Tibial artery (tissue), 4 donors: ENCODE measurements around the gene CELSR2.

Source experiments
- DNase-seq, 2 donors: peaks; one replicate each; pipeline ENCODE4 v3.0.0-alpha.2; 2019
- H3K27ac ChIP-seq, 2 donors: fragments of 200-600 bp; sonication (generic) in 1 of 2; 1 replicate in 1 of 2; 2 replicates in 1 of 2; pipeline ENCODE4 v1.5.1; 2018 to 2019; ENCODE audit warnings: mild to moderate bottlenecking in 1 of 2
- H3K27me3 ChIP-seq, 2 donors: fragments of 200-600 bp; sonication (generic) in 1 of 2; one replicate each; pipeline versions ENCODE4 v1.5.1 to v1.6.0; 2016 to 2019
- H3K36me3 ChIP-seq, 3 donors: fragments of 200-600 bp; sonication (generic) in 2 of 3; one replicate each; pipeline ENCODE4 v1.5.1; 2016 to 2019; ENCODE audit warnings: mild to moderate bottlenecking in 2 of 3
- H3K4me1 ChIP-seq, 4 donors: fragments of 200-600 bp; sonication (generic) in 2 of 4; 1 replicate in 3 of 4; 2 replicates in 1 of 4; pipeline ENCODE4 v1.5.1; 2016 to 2019
- H3K4me3 ChIP-seq, 2 donors: fragments of 200-600 bp; sonication (generic) in 1 of 2; 1 replicate in 1 of 2; 2 replicates in 1 of 2; pipeline ENCODE4 v1.5.1; 2018 to 2019; ENCODE audit warnings: mild to moderate bottlenecking in 2 of 2
- H3K9me3 ChIP-seq, 3 donors: fragments of 200-600 bp; sonication (generic) in 1 of 3; one replicate each; pipeline ENCODE4 v1.5.1; 2016 to 2019
- intact Hi-C: fragments of 100-400 bp; cut with DNase I; formaldehyde crosslinking; loops from one replicate; pipeline ENCODE4 v1.15.0; 2023; ENCODE audit warnings: low total_unique reads
- TF ChIP-seq, protein P1 (sequence below), 2 experiments: fragments of 200-600 bp in 1 of 2; fragments of 450-650 bp in 1 of 2; IDR thresholded peaks; one replicate each; pipeline ENCODE4 v1.5.1; 2017 to 2019; ENCODE audit warnings: antibody characterized with exemption in 2 of 2, mild to moderate bottlenecking in 1 of 2, moderate library complexity in 1 of 2

Gene CELSR2

DNA sequence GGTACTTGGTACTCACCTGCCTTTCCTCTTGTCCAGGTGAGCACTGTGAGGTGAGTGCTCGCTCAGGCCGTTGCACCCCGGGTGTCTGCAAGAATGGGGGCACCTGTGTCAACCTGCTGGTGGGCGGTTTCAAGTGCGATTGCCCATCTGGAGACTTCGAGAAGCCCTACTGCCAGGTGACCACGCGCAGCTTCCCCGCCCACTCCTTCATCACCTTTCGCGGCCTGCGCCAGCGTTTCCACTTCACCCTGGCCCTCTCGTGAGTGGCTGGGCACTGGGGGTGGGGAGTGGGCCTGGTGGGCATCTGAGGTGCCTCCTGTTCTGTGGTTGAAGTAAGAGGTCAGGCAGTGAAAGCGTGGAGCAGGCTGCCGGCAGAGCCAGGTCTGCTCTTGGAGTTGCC is 11.7 kb downstream of the CELSR2 start:
- Histone ChIP-seq H3K4me3 (no peak overlapping the region), H3K36me3 (peaks cover 0 to 40% (median 9%) of the 10 kb centered on the region in 3 donors), H3K27ac (no peak overlapping the region), H3K9me3 (no peaks in the 10 kb centered on the region), H3K27me3 (no peaks in the 10 kb centered on the region), H3K4me1 (peaks cover 0 to 15% (median 3%) of the 10 kb centered on the region in 4 donors)
- TF ChIP-seq, protein P1, sequence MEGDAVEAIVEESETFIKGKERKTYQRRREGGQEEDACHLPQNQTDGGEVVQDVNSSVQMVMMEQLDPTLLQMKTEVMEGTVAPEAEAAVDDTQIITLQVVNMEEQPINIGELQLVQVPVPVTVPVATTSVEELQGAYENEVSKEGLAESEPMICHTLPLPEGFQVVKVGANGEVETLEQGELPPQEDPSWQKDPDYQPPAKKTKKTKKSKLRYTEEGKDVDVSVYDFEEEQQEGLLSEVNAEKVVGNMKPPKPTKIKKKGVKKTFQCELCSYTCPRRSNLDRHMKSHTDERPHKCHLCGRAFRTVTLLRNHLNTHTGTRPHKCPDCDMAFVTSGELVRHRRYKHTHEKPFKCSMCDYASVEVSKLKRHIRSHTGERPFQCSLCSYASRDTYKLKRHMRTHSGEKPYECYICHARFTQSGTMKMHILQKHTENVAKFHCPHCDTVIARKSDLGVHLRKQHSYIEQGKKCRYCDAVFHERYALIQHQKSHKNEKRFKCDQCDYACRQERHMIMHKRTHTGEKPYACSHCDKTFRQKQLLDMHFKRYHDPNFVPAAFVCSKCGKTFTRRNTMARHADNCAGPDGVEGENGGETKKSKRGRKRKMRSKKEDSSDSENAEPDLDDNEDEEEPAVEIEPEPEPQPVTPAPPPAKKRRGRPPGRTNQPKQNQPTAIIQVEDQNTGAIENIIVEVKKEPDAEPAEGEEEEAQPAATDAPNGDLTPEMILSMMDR (IDR thresholded peaks at IDR 0.05) = no peak
- intact Hi-C loops = loop anchor here (10.0 kb wide), 1 partner anchor 224 kb away; the partner anchor contains the start of gene ATXN7L2
- DNase-seq = no peak

GRCh38 chr1:109261578-109261977 is 12.2 kb downstream of the CELSR2 start:
- no peaks in the 10 kb centered on the region for H3K27me3 ChIP-seq
- intact Hi-C loops = loop anchor here (10.0 kb wide), 1 partner anchor 223 kb away; the partner anchor contains the start of gene ATXN7L2
- no peaks in the 10 kb centered on the region for H3K9me3 ChIP-seq
- no peak for DNase-seq
- no peak overlapping the region for H3K4me3 ChIP-seq
- peaks cover 0 to 43% (median 9%) of the 10 kb centered on the region in 3 donors for H3K36me3 ChIP-seq
- H3K27ac ChIP-seq = no peak overlapping the region
- TF ChIP-seq, protein P1 (IDR thresholded peaks at IDR 0.05) = no peak
- peaks cover 0 to 15% (median 3%) of the 10 kb centered on the region in 4 donors for H3K4me1 ChIP-seq

- no peak overlapping the region for H3K27ac ChIP-seq
- H3K36me3 ChIP-seq = peaks cover 0 to 45% (median 9%) of the 10 kb centered on the region in 3 donors
- TF ChIP-seq, protein P1 (IDR thresholded peaks at IDR 0.05) = no peak
- intact Hi-C loops = loop anchor here (10.0 kb wide), 1 partner anchor 222 kb away; the partner anchor contains the start of gene ATXN7L2
- H3K9me3 ChIP-seq = no peaks in the 10 kb centered on the region
- H3K4me3 ChIP-seq = no peak overlapping the region
- H3K4me1 ChIP-seq = peaks cover 0 to 15% (median 3%) of the 10 kb centered on the region in 4 donors
- no peak for DNase-seq
- no peaks in the 10 kb centered on the region for H3K27me3 ChIP-seq
These were observed 13.1 kb downstream of the CELSR2 start for GRCh38 chr1:109262231-109263055.

DNA sequence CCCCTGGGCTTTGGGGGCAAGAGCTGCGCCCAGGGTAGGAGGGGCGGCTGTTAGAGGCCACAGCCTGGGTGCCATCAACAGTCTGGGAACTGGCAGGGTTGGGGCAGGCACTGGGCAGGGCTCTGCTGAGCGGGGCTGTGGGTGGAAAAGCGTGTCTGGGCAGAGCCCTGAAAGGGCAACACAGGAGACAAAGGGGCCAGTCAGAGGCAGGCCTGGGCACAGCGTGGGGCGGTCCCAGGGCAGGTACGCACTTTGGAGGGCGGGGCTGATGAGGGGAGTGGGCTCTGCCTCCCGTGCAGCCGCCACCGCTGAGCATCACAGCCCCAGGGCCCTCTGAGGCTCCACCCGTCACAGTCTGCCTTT is 13.9 kb downstream of the CELSR2 start:
- no peaks in the 10 kb centered on the region for H3K27me3 ChIP-seq
- no peak for DNase-seq
- intact Hi-C loops = loop anchor here (10.0 kb wide), 1 partner anchor 222 kb away; the partner anchor contains the start of gene ATXN7L2
- H3K4me3 ChIP-seq = no peak overlapping the region
- H3K36me3 ChIP-seq = peaks cover 0 to 53% (median 9%) of the 10 kb centered on the region in 3 donors
- TF ChIP-seq, protein P1 (IDR thresholded peaks at IDR 0.05) = no peak
- H3K27ac ChIP-seq = no peak overlapping the region
- H3K9me3 ChIP-seq = no peaks in the 10 kb centered on the region
- H3K4me1 ChIP-seq = peaks cover 0 to 15% (median 3%) of the 10 kb centered on the region in 4 donors

- Histone ChIP-seq H3K27me3 (no peaks in the 10 kb centered on the region), H3K4me1 (peaks cover 0 to 15% (median 3%) of the 10 kb centered on the region in 4 donors), H3K9me3 (no peaks in the 10 kb centered on the region), H3K4me3 (no peak overlapping the region), H3K36me3 (peaks cover 0 to 53% (median 4%) of the 10 kb centered on the region in 3 donors), H3K27ac (no peak overlapping the region)
- DNase-seq = peak; percentile 79 to 86
- intact Hi-C loops = loop anchor here (10.0 kb wide), 1 partner anchor 221 kb away; the partner anchor contains the start of gene ATXN7L2
- TF ChIP-seq, protein P1 (IDR thresholded peaks at IDR 0.05) = peak; percentile 94 to 99
These were observed 14.4 kb downstream of the CELSR2 start for GRCh38 chr1:109263597-109264378.
